NCI-H82 treated with DMSO at 0.1 percent for 48 hours (cell line): ENCODE data around the gene ZFAND2A.
"Not testable (repeated sequence)": the region's sequence is repeated elsewhere in the genome, so short reads cannot be mapped to it uniquely, and the experiment has no call there.

Experiments
- DNase-seq: peaks from one replicate; lab custom pipeline; 2025; ENCODE audit not compliant: unreplicated experiment; lab: John Stamatoyannopoulos, UW

The ZFAND2A gene, protein sequence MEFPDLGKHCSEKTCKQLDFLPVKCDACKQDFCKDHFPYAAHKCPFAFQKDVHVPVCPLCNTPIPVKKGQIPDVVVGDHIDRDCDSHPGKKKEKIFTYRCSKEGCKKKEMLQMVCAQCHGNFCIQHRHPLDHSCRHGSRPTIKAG

DNA sequence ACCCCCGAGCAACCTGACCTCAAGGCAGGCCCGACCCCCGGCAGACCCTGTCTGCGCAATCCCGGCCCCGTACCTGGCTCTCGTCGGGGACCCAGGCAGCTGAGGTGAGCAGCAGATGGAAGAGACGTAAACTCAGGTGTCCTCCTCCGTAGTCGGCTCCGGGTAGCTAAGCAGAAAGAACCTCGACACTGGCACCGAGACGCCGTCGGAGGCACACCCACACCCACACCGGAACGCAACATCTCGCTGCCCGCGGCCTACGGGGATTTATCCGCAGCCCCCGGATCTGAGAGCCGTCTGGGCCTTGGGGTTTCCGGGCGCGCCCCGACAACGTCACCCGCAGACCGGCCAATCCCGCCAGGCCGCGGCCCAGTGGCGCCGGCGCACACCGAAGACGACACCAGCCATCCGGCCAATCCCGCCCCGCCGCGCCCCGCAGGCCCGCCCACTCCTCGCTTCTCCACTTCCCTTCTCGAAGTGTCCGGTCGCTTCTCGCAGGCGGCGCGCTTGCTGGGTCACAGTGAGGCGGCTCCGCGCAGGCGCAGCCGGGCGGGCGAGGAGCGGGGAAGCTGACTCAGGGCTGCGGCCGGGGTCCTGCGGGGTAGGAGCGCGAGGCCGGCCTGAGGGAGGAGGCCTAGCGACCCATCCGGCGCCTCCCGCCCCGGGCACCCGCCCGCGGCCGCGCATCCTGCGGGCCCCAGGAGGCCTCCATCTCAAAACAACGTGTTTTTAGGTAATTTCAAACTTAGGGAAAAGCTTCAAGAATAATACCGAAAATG lies at the start of gene ZFAND2A:
Gene ZFAND2A, minus strand, starts transcription at position 306 of the 779 bp plus-strand sequence. CDS start 1,984 bp downstream, outside the sequence.
- peak; percentile 83 for DNase-seq

DNA sequence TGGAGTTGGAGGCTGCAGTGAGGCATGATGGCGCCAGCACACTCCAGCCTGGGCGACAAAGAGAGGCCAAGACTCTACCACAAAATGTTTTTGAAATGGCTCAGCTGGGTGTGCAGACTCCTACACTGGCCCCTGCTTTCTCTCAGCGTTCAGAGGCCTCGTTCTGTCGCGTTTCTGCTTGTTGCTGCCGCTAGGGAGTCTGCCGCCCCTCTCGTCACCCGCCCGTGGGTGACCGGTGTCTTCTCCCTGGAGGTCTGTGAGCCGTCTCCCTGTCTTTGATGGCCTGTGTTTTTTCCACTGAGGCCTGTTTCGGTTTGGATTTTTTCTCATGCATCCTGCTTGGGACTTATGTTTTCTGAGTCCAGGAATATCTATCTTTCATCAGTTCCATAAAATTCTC lies 49.1 kb upstream of the ZFAND2A start:
- DNase-seq = no peak

DNA sequence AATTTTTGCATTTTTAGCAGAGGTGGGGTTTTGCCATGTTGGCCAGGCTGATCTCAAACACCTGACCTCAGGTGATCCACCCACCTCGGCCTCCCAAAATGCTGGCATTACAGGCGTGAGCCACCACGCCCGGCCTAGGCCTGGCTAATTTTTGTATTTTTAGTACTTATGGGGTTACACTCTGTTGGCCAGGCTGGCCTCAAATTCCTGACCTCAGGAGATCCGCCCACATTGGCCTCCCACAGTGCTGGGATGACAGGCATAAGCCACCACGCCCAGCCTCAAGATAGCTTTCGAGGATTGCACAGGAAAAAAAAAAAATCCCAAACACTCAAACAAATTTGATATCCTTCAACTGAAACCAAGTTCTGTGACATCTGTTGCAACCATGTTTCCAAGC lies 45.7 kb upstream of the ZFAND2A start:
- not testable (repeated sequence) for DNase-seq

DNA sequence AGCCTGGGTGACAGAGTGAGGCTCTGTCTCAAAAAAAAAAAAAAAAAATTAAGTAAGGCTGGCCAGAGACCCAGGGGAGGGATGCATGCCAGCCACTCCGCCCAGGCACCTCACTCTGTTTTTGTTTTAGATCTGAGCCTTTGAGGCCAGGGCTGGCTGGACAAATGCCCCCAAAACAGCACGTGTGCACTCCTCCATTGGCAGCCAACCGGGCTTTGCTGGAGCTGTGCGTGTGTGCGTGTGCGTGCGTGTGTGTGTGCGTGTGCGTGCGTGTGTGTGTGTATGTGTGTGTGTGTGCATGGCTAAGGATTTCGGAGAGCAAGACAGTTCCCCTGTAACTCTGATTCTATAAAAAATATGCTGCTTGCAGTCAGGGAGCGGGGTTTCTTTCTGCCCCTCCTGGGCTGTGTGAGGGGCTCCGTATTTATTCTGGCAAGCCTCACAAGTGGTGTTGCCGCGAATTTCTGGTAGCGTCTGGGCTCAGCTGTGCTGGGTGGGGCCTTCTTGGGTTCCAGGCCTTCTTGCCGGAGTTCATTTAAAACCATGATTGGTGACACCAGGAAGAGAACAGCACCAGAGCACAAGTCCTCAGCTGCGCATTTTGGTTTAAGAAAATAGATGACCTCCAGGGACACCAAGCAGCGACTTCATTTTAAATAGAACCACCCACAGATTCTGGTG lies 44.6 kb upstream of the ZFAND2A start:
- DNase-seq = no peak

DNA sequence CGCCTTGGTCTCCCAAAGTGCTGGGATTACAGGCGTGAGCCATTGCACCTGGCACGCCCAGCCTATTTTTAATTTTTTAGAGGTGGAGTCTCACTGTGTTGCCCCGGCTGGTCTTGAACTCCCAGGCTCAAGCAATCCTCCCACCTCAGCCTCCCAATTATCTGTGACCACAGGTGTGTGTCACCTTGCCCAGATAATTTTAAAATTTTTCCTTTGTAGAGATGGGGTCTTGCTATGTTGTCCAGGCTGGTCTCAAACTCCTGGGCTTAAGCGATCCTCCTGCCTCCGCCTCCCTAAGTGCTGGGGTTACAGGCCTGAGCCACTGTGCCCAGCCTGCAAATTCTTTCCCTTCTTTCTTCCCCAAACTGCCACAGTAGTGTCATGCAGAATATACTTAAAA lies 42.9 kb upstream of the ZFAND2A start:
- not testable (repeated sequence) for DNase-seq

DNA sequence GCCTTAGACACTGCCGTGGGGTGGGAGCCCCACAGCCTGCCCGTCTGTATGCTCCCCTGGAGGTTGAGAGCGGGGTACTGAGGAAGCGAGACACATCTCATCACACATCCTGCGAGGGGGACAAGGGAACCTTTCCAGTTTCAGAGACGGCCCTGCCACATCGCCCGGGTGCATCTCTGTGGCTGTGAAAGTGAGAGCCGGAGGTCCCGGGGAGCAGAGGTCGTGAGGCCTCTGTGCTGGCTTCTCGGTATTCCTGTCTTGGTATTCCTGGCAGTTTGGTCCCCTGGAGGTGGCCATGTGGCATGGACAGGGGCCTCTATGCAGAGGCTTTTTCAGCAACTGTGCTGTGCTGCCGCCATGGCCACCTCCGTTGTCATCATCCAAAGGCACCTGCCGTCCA lies 41.9 kb upstream of the ZFAND2A start:
- DNase-seq = no peak

DNA sequence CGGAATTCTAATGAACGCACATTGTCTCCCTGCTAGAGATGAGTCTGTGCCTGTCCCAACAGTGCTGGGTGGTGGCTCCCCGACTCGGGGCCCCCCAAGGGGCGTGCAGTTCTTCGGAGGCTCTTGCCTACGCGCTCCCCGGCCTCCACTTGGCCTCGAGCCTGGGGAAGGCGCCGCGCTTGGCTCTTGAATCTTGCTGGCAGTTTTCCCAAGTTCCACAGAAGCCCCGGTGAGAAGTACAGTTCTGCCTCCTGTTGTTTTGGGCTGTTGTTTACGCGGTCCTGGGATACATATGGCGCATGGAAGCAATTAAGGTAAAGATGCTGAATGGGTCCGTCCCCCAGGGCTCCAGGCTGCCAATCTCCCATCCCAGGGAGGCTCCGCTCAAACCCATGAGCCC lies 40.0 kb upstream of the ZFAND2A start:
- DNase-seq = no peak

DNA sequence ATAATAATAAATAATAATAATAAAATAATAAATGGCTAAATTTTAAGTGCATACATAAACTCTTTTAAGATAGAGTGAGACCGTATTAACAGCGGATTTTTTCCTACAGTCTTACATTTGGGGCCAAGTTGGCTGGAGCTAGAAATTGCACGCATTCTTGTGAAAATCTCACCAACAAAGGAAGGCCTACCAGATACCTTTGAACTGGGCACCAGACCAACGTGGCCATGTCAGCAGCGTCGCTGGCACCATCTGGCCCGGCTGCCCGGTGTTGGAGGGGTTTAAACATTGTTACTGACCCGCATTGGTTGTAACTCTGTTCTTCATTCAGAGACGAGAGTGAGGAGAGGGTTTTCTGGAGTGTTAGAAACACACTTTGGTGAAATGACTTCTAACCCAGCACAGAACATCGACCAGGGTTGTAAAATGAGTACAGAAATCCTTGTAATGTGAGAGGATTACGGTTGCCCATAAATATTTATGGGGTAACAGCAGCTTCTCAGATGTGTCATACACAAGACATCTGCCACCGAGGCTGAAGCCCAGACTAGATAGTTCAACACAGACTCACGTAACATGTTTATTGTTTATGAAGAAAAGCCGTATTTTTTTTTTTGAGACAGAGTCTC lies 38.1 kb upstream of the ZFAND2A start:
- DNase-seq = no peak

DNA sequence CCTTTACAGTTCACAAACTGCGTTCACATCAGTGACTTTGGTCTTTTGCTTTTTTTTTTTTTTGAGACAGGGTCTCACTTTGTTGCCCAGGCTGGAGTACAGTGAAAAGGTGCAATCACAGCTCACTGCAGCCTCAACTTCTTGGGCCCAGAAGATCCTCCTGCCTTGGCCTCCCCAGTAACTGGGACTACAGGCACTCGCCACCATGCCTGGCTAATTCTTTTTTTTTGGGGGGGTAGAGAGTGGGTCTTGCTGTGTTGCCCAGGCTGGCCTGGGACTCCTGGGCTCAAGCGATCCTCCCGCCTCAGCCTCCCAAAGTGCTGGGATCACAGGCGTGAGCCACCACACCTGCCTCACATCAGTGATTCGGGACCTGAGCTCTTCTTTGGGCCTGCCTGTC lies 37.0 kb upstream of the ZFAND2A start:
- DNase-seq = no peak

DNA sequence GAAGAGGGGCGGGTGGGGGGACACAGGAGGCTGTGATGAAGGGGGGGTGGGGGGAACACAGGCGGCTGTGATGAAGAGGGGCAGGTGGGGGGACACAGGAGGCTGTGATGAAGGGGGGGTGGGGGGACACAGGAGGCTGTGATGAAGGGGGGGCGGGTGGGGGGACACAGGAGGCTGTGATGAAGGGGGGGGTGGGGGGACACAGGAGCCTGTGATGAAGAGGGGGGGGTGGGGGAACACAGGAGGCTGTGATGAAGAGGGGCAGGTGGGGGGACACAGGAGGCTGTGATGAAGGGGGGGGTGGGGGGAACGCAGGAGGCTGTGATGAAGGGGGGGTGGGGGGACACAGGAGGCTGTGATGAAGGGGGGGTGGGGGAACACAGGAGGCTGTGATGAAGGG lies 36.4 kb upstream of the ZFAND2A start:
- DNase-seq = not testable (repeated sequence)

DNA sequence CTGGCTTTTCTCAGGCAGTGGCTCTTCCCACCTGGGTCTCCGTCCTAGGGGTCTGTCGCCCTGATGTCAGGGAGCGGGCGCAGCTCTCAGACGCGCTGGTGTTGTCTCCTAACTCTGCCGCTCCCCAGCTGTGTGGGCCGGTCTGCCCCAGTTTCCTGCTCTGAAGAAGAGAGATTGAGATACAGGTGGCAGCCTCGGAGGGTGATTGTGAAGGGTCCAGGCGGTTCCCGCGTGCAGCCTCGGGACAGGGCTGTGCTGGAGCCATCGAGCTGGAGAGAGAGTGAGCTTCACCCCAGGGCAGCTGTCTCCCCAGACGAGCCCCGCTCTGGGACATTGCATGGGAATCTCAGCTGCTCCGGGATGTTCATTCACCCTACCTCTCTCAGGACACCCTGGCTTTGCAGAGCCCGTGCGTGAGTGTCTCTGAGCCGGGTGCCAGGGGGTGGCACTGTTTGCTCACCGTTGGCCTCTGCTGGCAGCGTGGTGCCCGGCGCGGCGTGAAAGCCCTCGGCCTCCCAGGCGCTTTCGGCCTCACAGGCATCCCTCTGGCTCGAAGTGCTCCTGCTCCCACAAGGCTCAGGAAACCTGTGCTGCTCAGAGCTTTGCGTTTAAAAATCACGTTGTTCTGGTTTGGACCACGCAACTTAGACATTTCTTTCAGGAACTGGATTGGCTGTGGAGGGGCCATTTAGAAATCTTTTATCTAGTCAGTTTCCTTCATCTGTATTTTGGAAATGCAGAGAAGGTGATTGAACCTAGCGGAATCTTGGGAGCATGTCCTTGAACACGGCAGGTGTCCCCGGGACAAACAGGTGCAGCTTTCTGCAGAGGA lies 33.8 kb upstream of the ZFAND2A start:
- no peak for DNase-seq

DNA sequence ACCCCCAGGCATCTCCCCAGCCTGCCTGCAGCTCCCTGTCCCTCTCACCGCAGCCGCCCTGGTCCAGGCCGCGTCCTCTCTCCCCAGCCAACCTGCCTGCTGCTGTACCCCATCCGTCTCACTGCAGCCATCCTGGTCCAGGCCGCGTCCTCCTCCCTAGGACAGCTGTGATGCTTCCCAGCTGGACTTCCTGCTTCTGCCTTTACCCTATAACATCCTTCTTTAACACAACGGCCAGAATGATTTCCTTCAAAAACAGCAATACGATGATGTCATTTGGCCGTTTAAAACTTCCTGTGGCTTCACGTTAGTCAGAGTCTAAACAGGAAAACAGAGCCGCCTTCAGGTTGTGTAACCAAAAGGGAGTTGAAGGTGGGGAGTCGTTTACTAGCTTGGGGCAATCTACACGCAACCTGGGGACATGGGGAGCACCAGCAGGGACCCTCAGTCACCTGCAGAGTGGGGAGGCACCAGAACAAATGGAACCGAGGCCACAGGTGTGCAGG lies 32.2 kb upstream of the ZFAND2A start:
- no peak for DNase-seq

DNA sequence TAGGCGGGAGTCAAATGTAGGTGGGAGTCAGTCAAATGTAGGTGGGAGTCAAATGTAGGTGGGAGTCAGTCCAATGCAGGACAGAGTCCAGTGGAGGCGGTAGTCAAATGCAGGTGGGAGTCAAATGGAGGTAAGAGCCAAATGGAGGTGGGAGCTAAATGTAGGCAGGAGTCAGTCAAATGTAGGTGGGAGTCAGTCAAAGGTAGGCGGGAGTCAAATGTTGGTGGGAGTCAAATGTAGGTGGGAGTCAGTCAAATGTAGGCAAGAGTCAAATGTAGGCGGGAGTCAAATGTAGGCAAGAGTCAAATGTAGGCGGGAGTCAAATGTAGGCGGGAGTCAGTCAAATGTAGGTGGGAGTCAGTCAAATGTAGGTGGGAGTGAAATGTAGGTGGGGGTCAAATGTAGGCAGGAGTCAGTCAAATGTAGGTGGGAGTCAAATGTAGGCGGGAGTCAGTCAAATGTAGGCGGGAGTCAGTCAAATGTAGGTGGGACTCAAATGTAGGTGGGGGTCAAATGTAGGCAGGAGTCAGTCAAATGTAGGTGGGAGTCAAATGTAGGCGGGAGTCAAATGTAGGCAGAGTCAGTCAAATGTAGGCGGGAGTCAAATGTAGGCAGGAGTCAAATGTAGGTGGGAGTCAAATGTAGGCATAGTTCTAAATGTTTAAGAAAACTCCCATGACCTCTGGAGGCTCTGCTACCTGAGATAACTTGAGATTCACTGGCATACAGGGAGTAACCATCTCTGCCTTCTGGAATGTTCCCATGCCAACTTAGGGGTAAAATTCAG lies 30.2 kb upstream of the ZFAND2A start:
- no peak for DNase-seq

DNA sequence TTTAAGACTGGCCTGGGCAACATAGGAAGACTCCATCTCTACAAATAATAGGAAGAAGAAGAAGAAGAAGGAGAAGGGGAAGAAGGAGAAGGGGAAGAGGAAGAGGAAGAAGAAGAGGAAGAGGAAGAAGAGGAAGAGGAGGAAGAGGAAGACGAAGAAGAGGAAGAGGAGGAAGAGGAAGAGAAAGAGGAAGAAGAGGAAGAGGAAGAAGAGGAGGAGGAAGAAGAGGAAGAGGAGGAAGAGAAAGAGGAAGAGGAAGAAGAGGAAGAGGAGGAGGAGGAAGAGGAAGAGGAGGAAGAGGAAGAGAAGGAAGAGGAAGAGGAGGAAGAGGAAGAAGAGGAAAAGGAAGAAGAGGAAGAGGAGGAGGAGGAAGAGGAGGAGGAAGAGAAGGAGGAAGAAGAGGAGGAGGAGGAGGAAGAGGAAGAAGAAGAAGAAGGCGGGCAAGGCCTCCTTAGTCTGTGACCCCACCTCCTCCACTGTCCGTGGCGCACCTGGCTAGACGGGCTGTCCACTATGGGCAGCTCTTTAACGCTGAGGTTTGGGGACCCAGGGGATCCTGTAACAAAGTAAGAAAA lies 28.8 kb upstream of the ZFAND2A start:
- no peak for DNase-seq

DNA sequence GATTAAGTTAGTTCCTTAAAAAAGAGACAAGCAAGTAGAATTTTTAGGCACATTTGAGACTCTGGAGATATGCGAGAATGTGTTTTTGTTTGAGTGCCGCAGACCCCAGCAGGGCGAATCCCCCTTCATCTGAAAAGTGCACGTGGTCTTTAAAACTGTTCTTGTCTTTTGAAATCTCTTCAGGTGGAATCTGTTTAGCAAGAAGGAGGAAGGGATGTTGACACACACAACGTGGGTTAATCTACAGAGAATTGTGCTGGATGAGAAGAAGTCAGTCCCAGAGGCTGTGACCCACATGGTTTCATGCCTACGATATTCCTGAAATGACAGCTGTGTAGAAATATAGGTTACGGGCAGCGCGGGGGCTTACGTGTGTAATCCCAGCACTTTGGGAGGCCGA lies 27.1 kb upstream of the ZFAND2A start:
- no peak for DNase-seq

DNA sequence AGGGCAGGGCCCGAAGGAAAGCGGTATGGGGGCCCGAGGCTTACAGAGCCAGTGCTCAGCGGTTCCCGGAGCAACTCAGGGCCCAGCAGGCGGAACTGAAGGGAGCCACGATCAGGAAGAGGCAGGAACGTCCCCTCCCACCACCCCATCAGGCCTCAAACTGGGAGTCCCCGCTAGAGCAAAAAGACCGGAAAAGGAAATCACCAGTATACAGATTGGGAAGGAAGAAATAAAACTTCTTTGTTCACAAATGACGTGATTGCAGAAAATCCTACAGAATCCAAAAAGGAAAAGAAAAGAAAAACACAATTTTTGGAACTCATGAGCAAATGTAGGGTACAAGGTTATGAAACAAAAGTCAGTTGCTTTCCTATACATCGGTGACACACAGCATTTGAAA lies 21.6 kb upstream of the ZFAND2A start:
- DNase-seq = no peak

DNA sequence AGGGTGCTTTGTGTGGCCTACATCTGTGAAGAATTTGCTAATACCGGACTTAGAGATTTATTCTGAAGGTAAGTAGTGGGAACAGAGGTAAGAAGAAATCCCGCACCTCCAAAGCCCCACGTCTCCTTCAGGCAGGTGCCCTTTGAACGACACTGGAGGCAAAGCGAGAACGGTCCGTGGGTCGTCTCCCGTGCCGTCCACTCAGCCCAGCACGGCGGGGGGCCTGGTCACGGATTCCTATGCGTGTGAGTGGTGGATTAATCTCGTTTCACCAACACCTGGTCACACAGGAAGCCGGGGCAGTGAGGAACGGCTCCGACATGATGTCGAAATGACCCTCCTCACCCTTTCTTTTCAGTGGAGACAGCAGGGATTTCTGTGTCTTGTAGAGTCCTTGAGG lies 21.0 kb upstream of the ZFAND2A start:
- DNase-seq = no peak

DNA sequence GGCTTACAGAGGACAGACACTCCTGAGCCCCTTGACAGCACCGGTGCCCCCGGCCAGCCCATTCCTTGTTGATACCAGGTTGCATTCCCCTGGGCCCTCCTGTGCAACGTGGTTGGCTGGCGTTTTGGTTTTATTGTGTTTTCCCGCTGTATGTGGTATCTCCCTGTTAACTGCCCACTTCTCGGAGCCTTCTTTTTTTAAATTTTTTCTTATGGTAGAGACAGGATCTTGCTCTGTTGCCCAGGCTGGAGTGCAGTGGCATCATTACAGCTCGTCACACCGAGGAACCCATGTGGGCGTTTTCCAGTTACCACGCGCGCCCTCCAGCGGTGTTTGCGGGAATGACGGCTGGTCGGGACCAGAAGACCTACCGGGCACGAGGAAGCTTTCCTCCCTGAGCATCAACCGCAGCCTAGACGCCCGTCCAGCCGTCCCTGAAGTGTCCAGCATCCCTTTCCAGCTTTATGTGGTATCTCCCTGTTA lies 16.9 kb upstream of the ZFAND2A start:
- peak; percentile 16 for DNase-seq
